ENCODE measurements around the gene RBBP5.

RBBP5 gene

GRCh38 chr1:205128050-205128449 lies 6.3 kb upstream of the RBBP5 start:
- DNase-seq = no peak

GRCh38 chr1:205127646-205128045 lies 5.9 kb upstream of the RBBP5 start:
- DNase-seq = no peak

- DNase-seq = no peak
These were observed 2.9 kb upstream of the RBBP5 start for GRCh38 chr1:205124726-205125125.

- DNase-seq = no peak
These were observed 708 bp upstream of the RBBP5 start for GRCh38 chr1:205122489-205122882.

GRCh38 chr1:205118752-205119151 lies 3.0 kb downstream of the RBBP5 start:
- DNase-seq = no peak

GRCh38 chr1:205111354-205111753 lies 10.4 kb downstream of the RBBP5 start:
- DNase-seq = peak; percentile 4

GRCh38 chr1:205109711-205110110 lies 12.1 kb downstream of the RBBP5 start:
- DNase-seq = no peak

GRCh38 chr1:205109269-205109668 lies 12.5 kb downstream of the RBBP5 start:
- no peak for DNase-seq

- DNase-seq = no peak
These were observed 13.3 kb downstream of the RBBP5 start for GRCh38 chr1:205108464-205108863.

- no peak for DNase-seq
These were observed 14.5 kb downstream of the RBBP5 start for GRCh38 chr1:205107327-205107726.

GRCh38 chr1:205102404-205102803 lies 19.4 kb downstream of the RBBP5 start:
- DNase-seq = no peak

GRCh38 chr1:205098242-205098641 lies 23.5 kb downstream of the RBBP5 start:
- DNase-seq = no peak

GRCh38 chr1:205095422-205095821 lies 26.4 kb downstream of the RBBP5 start:
- no peak for DNase-seq

- no peak for DNase-seq
These were observed 30.6 kb downstream of the RBBP5 start for GRCh38 chr1:205091043-205091740.

- no peak for DNase-seq
These were observed 33.4 kb downstream of the RBBP5 start for GRCh38 chr1:205088341-205088740.

GRCh38 chr1:205084360-205084759 lies 37.4 kb downstream of the RBBP5 start, which contains the start of gene TMEM81:
Gene TMEM81 (minus strand): TSS chr1:205084460. CDS start chr1:205084320, 140 bp downstream.
- DNase-seq = no peak

GRCh38 chr1:205082431-205082830 lies 39.3 kb downstream of the RBBP5 start:
- no peak for DNase-seq

- no peak for DNase-seq
These were observed 43.9 kb downstream of the RBBP5 start for GRCh38 chr1:205077934-205078311.

- no peak for DNase-seq
These were observed 44.4 kb downstream of the RBBP5 start for GRCh38 chr1:205077158-205077933.

GRCh38 chr1:205076245-205076761 lies 45.5 kb downstream of the RBBP5 start:
- DNase-seq = no peak

- DNase-seq = no peak
These were observed 46.1 kb downstream of the RBBP5 start for GRCh38 chr1:205075642-205076155.

- DNase-seq = no peak
These were observed 47.3 kb downstream of the RBBP5 start for GRCh38 chr1:205074513-205074912.

- no peak for DNase-seq
These were observed 47.7 kb downstream of the RBBP5 start for GRCh38 chr1:205074084-205074483.

- DNase-seq = no peak
These were observed 48.3 kb downstream of the RBBP5 start for GRCh38 chr1:205073511-205073910.

All from activated CD4-positive, alpha-beta T cell treated with anti-CD3 and anti-CD28 coated beads, Interleukin-2, amount 50 U/mL, for 16 hours (primary cell).